ENCODE measurements around the gene WFS1.

WFS1 gene

DNA sequence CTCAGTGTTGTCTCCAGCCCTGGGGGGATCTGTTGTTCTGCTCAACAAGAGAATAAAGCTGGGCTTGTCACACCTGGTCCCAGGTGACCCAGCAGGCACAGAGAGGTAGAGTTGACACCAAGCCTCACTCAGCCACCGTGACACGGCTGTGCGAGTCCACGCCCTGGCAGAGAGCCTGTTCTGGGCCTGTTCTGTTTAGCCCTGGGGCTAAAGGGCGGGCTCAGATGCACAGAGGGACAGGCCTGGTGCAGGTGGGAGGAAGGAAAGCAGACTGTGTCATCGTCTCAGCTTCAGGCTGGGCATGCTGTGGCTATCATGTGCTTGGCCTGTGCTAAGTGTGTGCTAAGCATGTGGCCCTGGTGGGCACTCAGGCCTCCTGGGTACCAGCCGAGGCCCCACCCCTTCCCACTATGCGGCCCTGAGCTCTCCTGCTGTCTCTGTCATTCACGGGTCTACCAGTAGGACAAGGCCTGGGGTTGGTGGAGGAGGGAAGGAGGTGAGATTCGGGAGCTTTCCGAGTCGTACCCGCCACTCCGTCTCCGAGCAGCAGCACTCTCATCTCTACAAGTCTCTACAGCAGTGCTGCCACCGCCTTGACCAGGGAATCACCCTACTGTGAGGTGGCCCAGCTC is 10.8 kb downstream of the WFS1 start:
- DNase-seq: no peak

- DNase-seq: peak in 1 of 2 donors; percentile 26
Measured at GRCh38 chr4:6281436-6282313, 12.0 kb downstream of the WFS1 start.

GRCh38 chr4:6282314-6282771 is 12.7 kb downstream of the WFS1 start:
- no peak for DNase-seq

DNA sequence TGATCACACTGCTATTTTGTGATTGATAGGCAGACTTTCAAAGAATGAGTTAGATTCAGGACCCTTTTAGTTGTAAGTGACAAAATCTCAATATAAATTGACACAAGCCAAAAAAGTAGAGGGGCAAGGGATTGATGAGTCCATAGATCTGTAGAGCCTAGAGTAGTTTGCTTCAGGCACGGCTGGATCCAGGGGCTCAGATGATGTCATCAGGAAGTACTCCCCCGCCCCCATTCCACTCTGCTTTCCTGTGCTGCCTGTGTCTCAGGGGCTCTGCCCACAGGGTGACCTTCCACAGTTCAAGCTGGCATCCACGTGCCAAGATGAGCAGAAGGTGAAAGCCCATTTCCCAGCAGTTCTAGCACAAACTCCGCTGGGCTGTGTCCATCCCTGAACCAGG is 13.6 kb downstream of the WFS1 start:
- no peak for DNase-seq

DNA sequence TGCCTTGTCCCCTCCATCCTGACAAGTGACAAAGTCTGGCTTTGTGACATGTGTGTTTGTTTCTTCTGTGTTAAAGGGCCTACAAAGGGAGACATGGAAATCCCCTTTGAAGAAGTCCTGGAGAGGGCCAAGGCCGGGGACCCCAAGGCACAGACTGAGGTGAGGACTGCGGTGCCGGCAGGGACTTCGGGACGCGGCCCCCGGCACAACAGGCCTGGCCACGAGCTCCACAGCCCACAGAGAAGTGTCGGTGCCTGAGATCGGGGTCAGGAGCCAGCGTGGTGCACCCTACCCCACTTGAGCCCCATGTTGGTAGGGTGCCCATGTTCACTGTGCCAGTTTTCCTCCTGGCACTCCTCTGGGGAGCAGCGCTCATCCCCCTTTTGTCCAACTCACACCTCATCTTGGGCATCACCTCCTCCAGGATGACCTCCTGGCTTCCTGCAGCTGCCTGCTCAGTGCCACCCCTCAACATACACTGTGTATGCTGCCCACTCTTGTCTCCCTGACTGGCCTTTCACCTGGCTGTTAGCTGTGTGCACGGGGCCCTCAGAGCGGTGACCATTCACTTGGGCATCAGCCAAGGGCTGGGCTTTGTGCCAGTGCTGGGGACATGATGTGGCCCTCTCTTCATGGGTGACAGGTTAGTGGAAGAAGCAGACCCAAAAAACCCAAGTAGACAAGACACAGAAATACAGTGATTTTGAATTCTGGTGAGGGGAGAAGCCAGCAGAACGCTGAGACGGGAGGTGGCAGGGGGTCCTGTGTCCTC is 17.6 kb downstream of the WFS1 start:
- DNase-seq: no peak

GRCh38 chr4:6288342-6288741 is 18.7 kb downstream of the WFS1 start:
- no peak for DNase-seq

DNA sequence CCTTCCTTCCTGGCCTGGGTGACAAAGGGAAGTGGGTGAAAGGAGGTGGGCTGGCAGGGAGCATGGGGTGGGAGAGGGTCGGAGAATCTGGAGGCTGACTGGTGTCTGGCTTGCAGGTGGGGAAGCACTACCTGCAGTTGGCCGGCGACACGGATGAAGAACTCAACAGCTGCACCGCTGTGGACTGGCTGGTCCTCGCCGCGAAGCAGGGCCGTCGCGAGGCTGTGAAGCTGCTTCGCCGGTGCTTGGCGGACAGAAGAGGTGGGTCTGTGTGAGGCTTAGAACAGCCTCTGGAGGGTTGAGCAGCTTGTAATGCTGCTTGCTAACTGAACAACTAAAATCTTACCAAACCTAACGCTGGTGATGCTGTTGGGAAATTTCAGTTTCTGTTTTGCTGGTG is 19.2 kb downstream of the WFS1 start:
- DNase-seq: no peak

DNA sequence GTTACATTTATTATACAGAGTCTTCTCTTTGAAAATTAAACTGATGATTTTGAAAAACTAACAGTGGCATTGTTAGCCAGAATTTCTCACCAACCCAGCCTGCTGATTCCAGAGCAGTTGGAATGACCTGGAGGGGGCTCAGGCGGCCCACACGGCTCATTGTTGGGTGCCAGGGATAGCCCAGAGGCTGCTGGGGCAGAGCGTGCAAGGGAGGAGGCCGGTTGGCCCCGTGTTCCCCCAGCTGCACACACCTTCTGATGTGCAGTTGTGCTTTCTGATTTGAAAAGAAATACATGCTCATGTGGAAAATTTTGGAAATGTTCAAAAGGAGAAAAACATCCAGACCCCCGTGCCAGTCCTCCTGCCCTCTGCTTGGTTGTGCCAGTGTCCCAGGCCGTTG is 20.6 kb downstream of the WFS1 start:
- no peak for DNase-seq

GRCh38 chr4:6290769-6291547 is 21.3 kb downstream of the WFS1 start:
- no peak for DNase-seq

- no peak for DNase-seq
Measured at GRCh38 chr4:6291784-6292297, 22.2 kb downstream of the WFS1 start.

- no peak for DNase-seq
Measured at GRCh38 chr4:6292376-6293096, 22.9 kb downstream of the WFS1 start.

DNA sequence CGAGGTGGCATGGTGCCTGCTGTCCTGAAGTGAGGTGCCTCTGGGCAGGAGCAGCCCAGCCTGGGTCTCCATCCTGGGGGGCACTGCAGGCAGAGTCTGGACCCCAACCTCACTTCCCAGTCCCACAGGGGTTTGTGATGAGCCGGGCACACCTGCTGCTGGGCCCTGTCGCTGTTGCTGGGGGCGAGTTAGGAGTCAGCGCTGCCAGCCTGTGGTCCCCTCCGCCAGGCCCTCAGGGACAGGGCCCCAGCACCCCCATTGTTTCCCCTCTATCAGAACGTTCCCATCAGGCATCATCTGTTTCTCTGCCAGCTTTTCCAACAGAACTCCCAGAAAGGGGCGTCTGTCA is 23.4 kb downstream of the WFS1 start:
- no peak for DNase-seq

DNA sequence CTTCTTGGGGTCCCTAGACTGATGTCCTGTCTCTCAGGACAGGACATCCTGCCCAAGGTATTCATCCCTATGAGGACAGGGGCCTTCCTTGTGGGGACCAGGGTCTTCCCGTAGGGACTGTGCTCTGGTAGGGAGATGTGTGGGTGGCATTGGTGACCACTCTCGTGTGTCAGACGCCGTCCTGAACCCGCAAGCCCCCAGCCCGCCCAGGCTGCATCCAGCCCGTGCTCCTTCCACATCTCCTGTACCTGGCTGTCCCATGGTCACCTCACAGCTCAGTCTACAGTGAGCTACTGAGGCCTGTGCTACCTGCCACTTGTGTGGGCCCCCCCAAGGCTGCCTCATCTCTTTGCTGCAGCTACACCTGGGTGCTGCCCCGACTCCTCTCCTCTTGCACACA is 24.0 kb downstream of the WFS1 start:
- DNase-seq: no peak

DNA sequence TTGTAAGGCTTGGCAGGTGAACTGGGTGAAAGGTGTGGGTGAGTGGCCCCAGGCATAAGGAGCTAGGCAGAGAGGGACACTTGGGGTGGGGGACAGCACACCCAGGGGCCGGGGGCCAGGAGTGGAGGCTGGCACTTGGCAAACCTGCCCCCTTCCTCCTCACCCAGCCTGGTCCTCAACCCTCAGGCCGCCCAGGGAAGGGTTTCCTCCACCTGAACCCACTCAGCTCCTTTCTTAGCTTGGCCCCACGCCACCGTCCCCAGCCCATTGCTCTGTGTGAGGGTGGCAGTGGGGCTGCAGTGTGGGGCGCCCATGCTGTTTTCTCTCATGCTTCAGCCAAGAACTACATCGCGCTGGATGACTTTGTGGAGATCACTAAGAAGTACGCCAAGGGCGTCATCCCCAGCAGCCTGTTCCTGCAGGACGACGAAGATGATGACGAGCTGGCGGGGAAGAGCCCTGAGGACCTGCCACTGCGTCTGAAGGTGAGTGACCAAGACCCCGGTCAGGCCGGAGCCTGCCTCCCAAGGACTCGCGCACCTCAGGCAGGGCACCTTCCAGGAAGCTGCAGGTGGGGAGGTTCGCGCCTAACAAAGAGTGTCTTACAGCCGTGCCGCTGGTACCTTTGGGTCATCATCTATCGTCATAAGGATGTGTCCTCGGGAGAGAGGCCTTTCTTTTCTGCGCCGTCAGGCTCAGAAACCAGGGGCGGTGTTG is 25.2 kb downstream of the WFS1 start:
- no peak for DNase-seq

DNA sequence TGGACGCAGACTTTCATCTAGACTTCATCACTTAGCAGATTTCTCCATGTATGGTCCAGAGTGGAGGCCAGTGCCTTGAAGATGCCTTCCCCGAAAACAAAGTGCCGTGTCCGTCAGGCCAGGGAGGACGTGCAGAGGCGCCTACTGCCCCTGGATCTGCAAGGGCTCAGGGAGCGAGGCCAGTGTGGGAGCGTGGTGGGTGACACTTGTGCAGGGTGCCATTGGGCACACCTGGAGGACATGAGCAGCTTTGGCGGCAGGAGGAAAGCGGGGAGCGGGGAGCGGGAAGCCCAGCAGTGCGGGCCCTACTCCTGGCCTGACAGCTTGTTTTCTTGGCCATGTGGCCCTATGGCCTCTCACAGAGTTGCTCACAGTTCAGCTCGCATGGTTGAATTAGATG is 25.8 kb downstream of the WFS1 start:
- DNase-seq: no peak

DNA sequence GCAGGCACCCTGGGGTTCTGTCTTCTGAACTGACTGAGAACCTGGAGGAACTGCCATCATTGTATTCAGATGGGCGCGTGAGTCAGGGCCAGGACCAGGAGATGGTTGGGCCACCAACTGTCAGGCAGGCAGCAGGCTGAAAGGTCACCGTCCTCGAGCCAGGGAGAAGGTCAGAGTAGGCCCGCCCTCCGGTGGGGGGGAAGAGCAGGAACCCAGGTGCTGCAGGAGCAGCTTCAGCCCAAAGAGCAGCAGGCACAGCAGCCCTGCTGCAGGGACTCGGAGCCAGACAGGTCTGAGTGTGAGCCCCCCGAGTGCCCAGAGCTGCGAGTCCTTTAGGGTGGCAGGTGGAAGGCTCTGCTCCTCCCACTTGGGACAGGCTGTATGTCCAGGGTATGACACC is 26.4 kb downstream of the WFS1 start:
- no peak for DNase-seq

DNA sequence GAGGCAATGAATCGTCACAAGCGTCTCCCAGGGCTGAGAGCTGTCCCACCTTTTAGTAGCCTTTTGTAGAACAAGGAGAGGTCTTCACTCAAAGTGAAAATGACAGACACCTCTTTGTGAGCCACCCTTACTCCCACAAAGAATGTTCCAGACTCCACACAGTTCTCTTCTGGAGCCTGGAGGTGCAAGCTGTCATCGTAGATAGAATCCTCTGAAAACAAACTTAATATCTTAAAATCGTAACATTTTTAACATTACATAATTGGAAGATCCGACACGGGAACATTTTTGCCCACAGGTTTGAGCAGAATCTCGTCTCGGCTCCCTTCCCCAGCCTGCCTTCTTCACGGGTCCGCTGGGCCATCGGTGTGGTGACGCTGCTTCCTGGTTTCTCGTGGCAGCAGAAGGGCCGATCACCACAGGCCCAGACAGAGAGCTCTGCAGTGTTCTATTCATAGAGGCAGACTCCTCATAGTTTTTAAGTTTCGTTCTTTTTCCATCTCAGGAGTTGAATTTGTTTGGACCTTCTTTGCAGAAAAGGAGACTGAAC is 27.7 kb downstream of the WFS1 start:
- no peak for DNase-seq

- DNase-seq: no peak
Measured at GRCh38 chr4:6298035-6298434, 28.4 kb downstream of the WFS1 start.

- DNase-seq: no peak
Measured at GRCh38 chr4:6298852-6299251, 29.2 kb downstream of the WFS1 start.

- no peak for DNase-seq
Measured at GRCh38 chr4:6299875-6300274, 30.2 kb downstream of the WFS1 start.

DNA sequence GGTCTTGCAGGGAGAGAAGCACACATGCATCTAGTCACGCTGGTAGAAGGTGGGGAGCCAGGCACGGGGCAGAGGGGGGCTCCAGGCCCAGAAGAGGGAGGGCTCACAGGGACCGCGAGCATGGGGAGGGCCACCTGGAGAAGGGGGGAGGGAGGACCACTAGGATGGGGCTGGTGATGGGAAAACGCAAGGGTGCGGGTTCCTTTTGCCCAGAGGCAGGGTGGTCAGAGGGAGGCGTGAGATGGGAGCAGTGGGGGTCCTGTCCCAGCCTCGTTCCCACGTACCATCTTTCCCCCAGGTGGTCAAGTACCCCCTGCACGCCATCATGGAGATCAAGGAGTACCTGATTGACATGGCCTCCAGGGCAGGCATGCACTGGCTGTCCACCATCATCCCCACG is 30.7 kb downstream of the WFS1 start:
- DNase-seq: no peak

All from hippocampal formation (tissue), 2 donors.